ENCODE measurements around the gene CD164.

The CD164 gene

GRCh38 chr6:109360791-109361190 is 21.5 kb downstream of the CD164 start:
- no peak for TF ChIP-seq CTCF (IDR thresholded peaks at IDR 0.05)

GRCh38 chr6:109360281-109360680 is 22.0 kb downstream of the CD164 start:
- no peak for TF ChIP-seq CTCF (IDR thresholded peaks at IDR 0.05)

DNA sequence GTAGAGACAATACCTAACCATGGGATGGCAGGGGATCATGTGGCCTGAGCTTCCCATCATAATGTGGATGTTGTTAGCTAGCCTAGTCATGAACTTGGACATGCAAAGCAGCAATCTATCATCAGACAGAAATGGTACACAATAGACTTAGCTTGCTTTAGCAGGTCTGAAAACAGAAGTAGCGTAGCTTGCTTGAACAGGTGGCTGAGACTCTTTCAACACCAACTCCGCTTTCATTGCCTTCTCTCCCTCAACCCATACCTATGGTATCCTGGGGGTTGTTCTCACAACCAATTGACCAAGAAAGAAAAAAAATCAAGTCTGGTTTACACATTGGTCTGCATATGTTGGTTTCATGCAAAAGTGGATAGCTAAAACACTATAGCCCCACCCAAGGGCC is 23.0 kb downstream of the CD164 start:
- TF ChIP-seq CTCF (IDR thresholded peaks at IDR 0.05): no peak

- TF ChIP-seq CTCF (IDR thresholded peaks at IDR 0.05): no peak
Measured at GRCh38 chr6:109358204-109358603, 24.1 kb downstream of the CD164 start.

GRCh38 chr6:109356237-109356636 is 26.0 kb downstream of the CD164 start:
- no peak for TF ChIP-seq CTCF (IDR thresholded peaks at IDR 0.05)

DNA sequence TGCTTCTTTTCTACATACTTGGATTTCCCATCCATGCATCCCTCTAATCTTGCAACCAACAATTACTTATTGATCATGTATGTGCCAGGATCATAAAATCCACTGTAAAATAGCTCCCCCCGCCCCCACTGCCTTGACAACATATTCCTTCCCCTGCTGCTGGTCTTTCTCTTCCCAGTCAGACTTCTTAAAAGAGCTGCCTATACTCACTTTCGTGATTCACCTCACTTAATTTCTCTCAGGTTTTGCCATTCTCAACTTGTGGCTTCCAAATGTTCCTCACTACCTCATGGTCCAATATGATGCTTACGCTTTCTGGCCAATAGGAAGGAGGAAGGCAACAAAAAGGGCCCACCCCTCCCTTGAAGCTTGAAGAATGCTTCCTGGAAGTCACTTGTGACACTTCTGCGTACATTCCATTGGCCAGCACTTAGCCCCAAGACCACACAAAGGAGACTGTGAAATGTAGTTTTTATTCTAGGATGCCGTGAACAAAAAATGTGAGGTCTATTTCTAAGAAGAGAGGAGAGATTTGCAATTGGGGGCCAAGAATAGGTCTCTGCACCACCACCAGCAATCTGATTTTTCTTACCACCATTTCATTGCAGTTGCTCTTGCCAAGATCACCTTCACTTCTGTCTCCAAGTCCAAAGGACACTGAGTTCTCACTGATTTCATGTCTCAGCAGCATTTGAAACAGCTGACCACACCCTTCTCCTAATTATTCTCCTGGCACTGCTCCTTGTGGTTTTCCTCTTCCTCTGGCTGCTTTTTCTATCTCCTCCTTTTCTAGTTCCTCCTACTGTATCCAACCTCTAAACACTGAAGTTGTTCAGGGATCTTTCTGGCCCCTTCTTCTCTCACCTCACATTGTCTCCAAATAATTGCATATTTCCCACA is 30.8 kb downstream of the CD164 start:
- no peak for TF ChIP-seq CTCF (IDR thresholded peaks at IDR 0.05)

DNA sequence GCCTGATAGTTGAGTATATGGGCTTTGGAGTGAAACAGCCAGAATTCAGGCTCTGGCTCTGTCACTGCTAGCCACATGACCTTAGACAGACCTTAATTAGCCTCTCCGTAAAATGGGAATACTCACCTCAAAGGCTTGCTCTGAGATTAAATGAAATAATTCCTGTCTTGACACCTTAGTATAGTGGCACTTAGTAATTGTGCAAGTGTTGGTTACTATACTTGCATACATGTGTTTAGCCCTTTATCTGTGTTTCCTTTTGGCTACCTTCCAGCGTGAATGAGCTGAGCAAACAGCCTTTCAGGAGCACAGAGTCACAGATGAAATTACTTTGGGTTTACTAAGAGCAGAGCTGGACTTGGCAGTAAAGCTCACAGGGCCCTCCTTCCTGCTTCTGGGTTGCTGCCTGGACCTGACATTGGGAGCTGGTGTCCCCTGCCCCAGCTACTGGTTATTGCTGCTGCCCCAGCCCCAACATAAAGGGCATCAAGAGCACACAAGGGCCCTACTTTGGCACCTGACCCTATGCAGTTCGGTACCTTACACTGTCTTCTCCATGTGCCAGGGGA is 32.8 kb downstream of the CD164 start:
- no peak for TF ChIP-seq CTCF (IDR thresholded peaks at IDR 0.05)
